Measurements from ENCODE around the gene NDUFA8.

NDUFA8 gene

GRCh38 chr9:122159925-122160246 is 307 bp upstream of the NDUFA8 start:
- ChIA-PET CTCF (interaction anchor here (1.1 to 2.9 kb wide), 5 partner anchors 11 to 168 kb away, joined by 3 to 16 read pairs (median 3); no protein-coding TSS in a partner anchor), POLR2A (no interaction called here)
- no peak for DNase-seq (ENCODE audit: extremely low spot score)
- TF ChIP-seq CTCF (IDR thresholded peaks at IDR 0.05; ENCODE audit: control extremely low read depth, extremely low read depth, low read depth, missing control alignments), result no peak

- ChIA-PET CTCF (interaction anchor here (0.6 to 3.0 kb wide), 12 partner anchors 9 to 289 kb away, joined by 3 to 16 read pairs (median 4); no protein-coding TSS in a partner anchor), POLR2A (interaction anchor here (0.5 kb wide), 1 partner anchor 39 kb away, joined by 4 read pairs; no protein-coding TSS in a partner anchor)
- TF ChIP-seq CTCF (IDR thresholded peaks at IDR 0.05; ENCODE audit: control extremely low read depth, extremely low read depth, low read depth, missing control alignments), result peak; percentile 32
- peak; percentile 51 for DNase-seq (ENCODE audit: extremely low spot score)
These were observed 1.4 kb downstream of the NDUFA8 start for GRCh38 chr9:122158202-122158601.

- no peak for TF ChIP-seq CTCF (IDR thresholded peaks at IDR 0.05; ENCODE audit: control extremely low read depth, extremely low read depth, low read depth, missing control alignments)
- ChIA-PET CTCF (interaction anchor here (1.5 to 2.6 kb wide), 4 partner anchors 10 to 33 kb away, joined by 3 to 8 read pairs (median 6); no protein-coding TSS in a partner anchor), POLR2A (no interaction called here)
- DNase-seq (ENCODE audit: extremely low spot score), result no peak
These were observed 3.8 kb downstream of the NDUFA8 start for GRCh38 chr9:122155796-122156195.

GRCh38 chr9:122151267-122151828 is 8.2 kb downstream of the NDUFA8 start:
- no peak for TF ChIP-seq CTCF (IDR thresholded peaks at IDR 0.05; ENCODE audit: control extremely low read depth, extremely low read depth, low read depth, missing control alignments)
- no peak for DNase-seq (ENCODE audit: extremely low spot score)
- ChIA-PET POLR2A (interaction anchor here (0.7 kb wide), 1 partner anchor 113 kb away, joined by 4 read pairs; the partner anchor contains the start of genes MRRF and RBM18), CTCF (interaction anchor here (1.3 kb wide), 2 partner anchors 52 to 199 kb away, joined by 3 to 6 read pairs; no protein-coding TSS in a partner anchor)

GRCh38 chr9:122145592-122145863 is 14.1 kb downstream of the NDUFA8 start:
- TF ChIP-seq CTCF (IDR thresholded peaks at IDR 0.05; ENCODE audit: control extremely low read depth, extremely low read depth, low read depth, missing control alignments), result no peak
- ChIA-PET CTCF (interaction anchor here (1.2 to 2.7 kb wide), 8 partner anchors 10 to 204 kb away, joined by 3 to 16 read pairs (median 6); partner anchors contain the start of genes MORN5 and NDUFA8), POLR2A (no interaction called here)
- DNase-seq (ENCODE audit: extremely low spot score), result no peak

GRCh38 chr9:122144836-122145591 is 14.6 kb downstream of the NDUFA8 start:
- POLR2A ChIA-PET, result no interaction called here
- CTCF ChIA-PET, result interaction anchor here (0.8 to 2.7 kb wide), 12 partner anchors 9 to 206 kb away, joined by 3 to 16 read pairs (median 6); partner anchors contain the start of genes MORN5 and NDUFA8
- peak; percentile 38 for TF ChIP-seq CTCF (IDR thresholded peaks at IDR 0.05; ENCODE audit: control extremely low read depth, extremely low read depth, low read depth, missing control alignments)
- no peak for DNase-seq (ENCODE audit: extremely low spot score)

Data from GM10248 (cell line).